ENCODE measurements around the gene ZP4. TPM values are rescaled to one million over a fixed set of nuclear protein-coding genes. Genes with fewer than 3 reads are reported as not detected.

Gene ZP4
- total and polyA plus RNA-seq, 2 experiments from 2014 or later = not detected

GRCh38 chr1:237863234-237863633, 27.5 kb downstream of the ZP4 start:
- Mint-ChIP-seq H3K36me3 (ENCODE audit: low read depth) (no peaks in the 10 kb centered on the region), H3K4me3 (no peak overlapping the region), H3K9me3 (no peaks in the 10 kb centered on the region), H3K27ac (no peak overlapping the region), H3K27me3 (ENCODE audit: insufficient read depth, low read depth, poor library complexity) (peaks cover 11% of the 10 kb centered on the region), H3K4me1 (peaks cover 22% of the 10 kb centered on the region)
- H3K4me3 ChIP-seq = no peak overlapping the region
- peaks cover 6% of the 10 kb centered on the region; the same call in 1 of the 2 replicates for H3K36me3 ChIP-seq (ENCODE audit: insufficient read depth)
- peaks cover 23% of the 10 kb centered on the region for H3K4me1 ChIP-seq (ENCODE audit: insufficient read depth)
- H3K27ac ChIP-seq (ENCODE audit: low read depth) = no peak overlapping the region
- H4K20me1 ChIP-seq (replicated peaks; ENCODE audit: insufficient read depth) = no peaks in the 10 kb centered on the region
- TF ChIP-seq ZNF462 (CRISPR knock-in tag; IDR thresholded peaks at IDR 0.05) (no peak), CREB1 (CRISPR knock-in tag; IDR thresholded peaks at IDR 0.05; ENCODE audit: low read depth) (no peak), EZH2phosphoT487 (IDR thresholded peaks at IDR 0.05; ENCODE audit: unreplicated experiment) (no peak), EZH2 (IDR thresholded peaks at IDR 0.05; ENCODE audit: low read depth, unreplicated experiment) (no peak), JUNB (IDR thresholded peaks at IDR 0.05; ENCODE audit: unreplicated experiment) (no peak), ZNF331 (CRISPR knock-in tag; IDR thresholded peaks at IDR 0.05; ENCODE audit: low read depth) (no peak), CTCF (conservative IDR thresholded peaks at IDR 0.05; ENCODE audit: low read depth in 2 of 2) (no peak), NANOG (IDR thresholded peaks at IDR 0.05; ENCODE audit: borderline replicate concordance) (no peak), STAT1 (IDR thresholded peaks at IDR 0.05; ENCODE audit: unreplicated experiment) (no peak), POLR2AphosphoS5 (IDR thresholded peaks at IDR 0.05; ENCODE audit: low read depth) (no peak), ZNF114 (CRISPR knock-in tag; IDR thresholded peaks at IDR 0.05) (no peak), REST (IDR thresholded peaks at IDR 0.05; ENCODE audit: unreplicated experiment) (no peak)
- TF ChIP-seq, protein P1, sequence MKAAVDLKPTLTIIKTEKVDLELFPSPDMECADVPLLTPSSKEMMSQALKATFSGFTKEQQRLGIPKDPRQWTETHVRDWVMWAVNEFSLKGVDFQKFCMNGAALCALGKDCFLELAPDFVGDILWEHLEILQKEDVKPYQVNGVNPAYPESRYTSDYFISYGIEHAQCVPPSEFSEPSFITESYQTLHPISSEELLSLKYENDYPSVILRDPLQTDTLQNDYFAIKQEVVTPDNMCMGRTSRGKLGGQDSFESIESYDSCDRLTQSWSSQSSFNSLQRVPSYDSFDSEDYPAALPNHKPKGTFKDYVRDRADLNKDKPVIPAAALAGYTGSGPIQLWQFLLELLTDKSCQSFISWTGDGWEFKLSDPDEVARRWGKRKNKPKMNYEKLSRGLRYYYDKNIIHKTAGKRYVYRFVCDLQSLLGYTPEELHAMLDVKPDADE (IDR thresholded peaks at IDR 0.05) = no peak
- H3F3A ChIP-seq (replicated peaks; ENCODE audit: low read depth) = no peaks in the 10 kb centered on the region
- DNase-seq (ENCODE audit: low spot score) (peak; percentile 11), ATAC-seq (no peak)
- no peaks in the 10 kb centered on the region for H3K79me2 ChIP-seq (replicated peaks; ENCODE audit: insufficient read depth)
- no peak overlapping the region for H3K4me2 ChIP-seq
- no peak overlapping the region; the same call in 1 of the 2 replicates for H2AFZ ChIP-seq
- H3K27me3 ChIP-seq (ENCODE audit: insufficient read depth) = peaks cover 9% of the 10 kb centered on the region
- peaks cover 9% of the 10 kb centered on the region; the same call in 1 of the 2 replicates for H3K9me2 ChIP-seq (ENCODE audit: insufficient read depth)

All from GM23338 (cell line).